PFSK-1 (cell line): ENCODE measurements around the gene TINAG.

Experiments
- FOXP2 ChIP-seq: optimal IDR thresholded peaks from 2 replicates; pipeline ENCODE3; 2011; ENCODE audit warnings: borderline replicate concordance, control low read depth, inconsistent platforms; ENCODE audit not compliant: insufficient read depth; ENCODE audit errors: extremely low read length, extremely low read depth
- POLR2AphosphoS5 ChIP-seq: IDR thresholded peaks from 2 replicates; pipeline ENCODE4 v1.6.1; 2012; ENCODE audit warnings: low read depth, mild to moderate bottlenecking, control low read depth, low read length, moderate library complexity
- SIN3A ChIP-seq: IDR thresholded peaks from 2 replicates; pipeline ENCODE4 v1.6.1; 2012; ENCODE audit warnings: mild to moderate bottlenecking, low read length, moderate library complexity, borderline replicate concordance; ENCODE audit not compliant: insufficient read depth
- TAF1 ChIP-seq: IDR thresholded peaks from 2 replicates; pipeline ENCODE4 v1.6.1; 2012; ENCODE audit warnings: low read length, control low read depth, borderline replicate concordance; ENCODE audit not compliant: insufficient read depth
- TF ChIP-seq, protein P1 (sequence below), 2 experiments: IDR thresholded peaks; 2 replicates each; pipeline versions ENCODE4 v1.6.1 to v1.8.0; 2011 to 2012; ENCODE audit warnings: low read depth in 2 of 2, low read length in 2 of 2, control low read depth in 1 of 2, inconsistent platforms in 1 of 2, mild to moderate bottlenecking in 1 of 2, moderate library complexity in 1 of 2; ENCODE audit not compliant: insufficient read depth in 1 of 2

Gene TINAG

DNA sequence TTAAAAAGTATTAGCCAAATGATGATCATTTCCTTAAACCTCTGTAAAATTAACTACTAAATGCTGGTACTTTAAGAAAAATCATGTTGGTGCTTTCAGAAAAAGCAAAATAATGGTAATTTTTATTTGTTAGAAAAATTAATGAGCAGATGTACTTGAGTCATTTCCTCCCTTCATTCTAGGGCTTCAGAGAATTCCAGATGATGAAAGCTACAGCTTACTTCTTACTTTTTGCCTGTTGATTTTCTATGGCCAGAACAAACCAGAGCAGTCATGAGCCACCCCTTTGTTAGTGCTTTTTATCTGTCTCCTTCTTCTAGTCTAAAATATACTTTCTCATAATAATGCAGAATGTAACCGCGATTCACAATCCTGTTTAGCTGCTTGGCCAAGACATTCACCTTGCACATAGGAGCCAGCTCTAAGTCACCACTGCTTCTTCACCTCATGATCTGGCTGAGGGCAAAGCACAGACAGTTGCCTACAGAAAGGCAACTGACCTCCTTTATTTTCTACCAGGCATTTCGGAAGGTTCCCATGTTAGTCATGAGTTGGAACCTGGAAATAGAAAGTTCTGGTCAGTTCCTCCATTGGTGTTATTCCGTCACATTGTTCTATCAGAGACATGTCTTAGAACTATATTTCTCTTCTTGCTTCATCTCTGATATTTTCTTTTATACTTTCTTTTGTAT is 43.5 kb upstream of the TINAG start:
- TF ChIP-seq POLR2AphosphoS5 (no peak), FOXP2 (no peak), SIN3A (no peak), TAF1 (no peak)
- TF ChIP-seq, protein P1, sequence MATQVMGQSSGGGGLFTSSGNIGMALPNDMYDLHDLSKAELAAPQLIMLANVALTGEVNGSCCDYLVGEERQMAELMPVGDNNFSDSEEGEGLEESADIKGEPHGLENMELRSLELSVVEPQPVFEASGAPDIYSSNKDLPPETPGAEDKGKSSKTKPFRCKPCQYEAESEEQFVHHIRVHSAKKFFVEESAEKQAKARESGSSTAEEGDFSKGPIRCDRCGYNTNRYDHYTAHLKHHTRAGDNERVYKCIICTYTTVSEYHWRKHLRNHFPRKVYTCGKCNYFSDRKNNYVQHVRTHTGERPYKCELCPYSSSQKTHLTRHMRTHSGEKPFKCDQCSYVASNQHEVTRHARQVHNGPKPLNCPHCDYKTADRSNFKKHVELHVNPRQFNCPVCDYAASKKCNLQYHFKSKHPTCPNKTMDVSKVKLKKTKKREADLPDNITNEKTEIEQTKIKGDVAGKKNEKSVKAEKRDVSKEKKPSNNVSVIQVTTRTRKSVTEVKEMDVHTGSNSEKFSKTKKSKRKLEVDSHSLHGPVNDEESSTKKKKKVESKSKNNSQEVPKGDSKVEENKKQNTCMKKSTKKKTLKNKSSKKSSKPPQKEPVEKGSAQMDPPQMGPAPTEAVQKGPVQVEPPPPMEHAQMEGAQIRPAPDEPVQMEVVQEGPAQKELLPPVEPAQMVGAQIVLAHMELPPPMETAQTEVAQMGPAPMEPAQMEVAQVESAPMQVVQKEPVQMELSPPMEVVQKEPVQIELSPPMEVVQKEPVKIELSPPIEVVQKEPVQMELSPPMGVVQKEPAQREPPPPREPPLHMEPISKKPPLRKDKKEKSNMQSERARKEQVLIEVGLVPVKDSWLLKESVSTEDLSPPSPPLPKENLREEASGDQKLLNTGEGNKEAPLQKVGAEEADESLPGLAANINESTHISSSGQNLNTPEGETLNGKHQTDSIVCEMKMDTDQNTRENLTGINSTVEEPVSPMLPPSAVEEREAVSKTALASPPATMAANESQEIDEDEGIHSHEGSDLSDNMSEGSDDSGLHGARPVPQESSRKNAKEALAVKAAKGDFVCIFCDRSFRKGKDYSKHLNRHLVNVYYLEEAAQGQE (IDR thresholded peaks at IDR 0.05; ENCODE audit: insufficient read depth in 1 of 2, low read depth in 2 of 2, low read length in 2 of 2): no peak

DNA sequence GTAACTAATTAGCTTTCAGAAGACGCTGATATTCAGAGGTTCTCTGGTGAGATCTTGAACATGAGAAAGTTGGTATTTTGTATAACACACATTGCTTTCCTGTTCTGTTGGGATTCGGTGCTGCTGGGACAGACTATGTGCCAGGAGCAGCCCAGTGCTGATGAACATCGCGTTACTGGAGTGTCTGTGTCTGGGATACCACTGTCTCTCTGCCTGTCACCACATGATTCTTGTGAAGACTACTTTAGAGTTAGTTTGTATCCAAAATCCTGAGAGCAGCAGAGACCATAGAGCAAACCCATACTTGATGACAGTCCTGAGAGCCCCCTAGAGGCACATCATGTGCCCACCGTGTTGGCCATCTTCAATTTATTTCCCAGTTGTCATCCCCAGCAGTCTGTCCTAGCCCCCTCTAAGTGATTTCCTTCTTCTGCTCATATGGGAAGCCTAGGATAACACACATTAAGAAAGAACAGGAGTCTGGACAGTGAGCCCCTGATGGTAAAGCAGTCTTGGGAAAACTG is 41.8 kb upstream of the TINAG start:
- TF ChIP-seq TAF1 (no peak), SIN3A (no peak), FOXP2 (no peak), POLR2AphosphoS5 (no peak)
- TF ChIP-seq, protein P1 (IDR thresholded peaks at IDR 0.05; ENCODE audit: insufficient read depth in 1 of 2, low read depth in 2 of 2, low read length in 2 of 2): no peak

DNA sequence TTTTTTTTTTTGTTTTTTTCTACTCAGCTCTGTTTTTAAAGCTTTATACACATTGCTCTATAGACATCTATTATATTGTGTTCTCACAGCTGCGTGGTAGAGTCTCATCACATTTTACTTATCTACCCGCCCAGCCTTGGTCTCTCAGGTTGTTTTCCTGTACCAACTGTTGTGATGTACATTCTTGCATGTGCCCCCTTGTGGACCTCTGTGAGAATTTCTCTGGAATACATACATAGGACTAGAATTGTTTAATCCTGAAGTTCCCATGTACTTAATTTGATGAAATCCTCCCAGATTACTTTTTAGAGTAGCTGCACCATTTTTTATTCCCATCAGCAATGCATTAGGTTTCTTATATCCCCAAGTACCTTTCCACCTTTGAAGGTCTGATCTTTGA is 40.4 kb upstream of the TINAG start:
- TF ChIP-seq SIN3A (no peak), POLR2AphosphoS5 (no peak), TAF1 (no peak), FOXP2 (no peak)
- TF ChIP-seq, protein P1 (IDR thresholded peaks at IDR 0.05; ENCODE audit: insufficient read depth in 1 of 2, low read depth in 2 of 2, low read length in 2 of 2): no peak

DNA sequence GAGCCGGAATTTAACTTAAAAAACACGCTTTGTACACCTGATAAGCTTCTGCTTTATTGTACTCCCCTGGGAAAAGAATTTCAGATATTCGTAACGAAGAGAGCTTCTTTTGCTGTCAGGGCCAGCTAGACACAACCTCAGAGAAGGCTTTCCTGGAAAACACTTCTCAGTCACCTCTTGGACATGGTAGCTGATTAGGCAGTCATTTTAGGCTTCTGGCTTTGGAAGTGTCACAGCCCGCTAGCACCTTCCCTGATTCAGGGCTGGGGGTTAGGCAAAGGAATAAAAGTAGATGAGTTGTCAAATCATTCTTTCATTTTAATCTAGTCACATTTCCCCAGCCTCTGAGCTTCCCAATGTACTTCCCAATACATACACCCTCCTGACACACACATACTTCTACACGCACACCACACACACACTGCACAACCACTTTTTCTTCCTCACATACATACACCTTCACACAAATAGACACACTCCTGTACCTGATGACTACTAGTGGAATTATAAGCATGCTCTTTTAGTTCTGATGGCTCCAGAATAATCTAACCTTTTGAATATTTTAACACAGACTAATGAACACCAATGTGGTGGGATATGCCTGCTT is 34.9 kb upstream of the TINAG start:
- TF ChIP-seq POLR2AphosphoS5 (no peak), TAF1 (no peak), FOXP2 (no peak), SIN3A (no peak)
- TF ChIP-seq, protein P1 (IDR thresholded peaks at IDR 0.05; ENCODE audit: insufficient read depth in 1 of 2, low read depth in 2 of 2, low read length in 2 of 2): no peak
